Superior temporal gyrus (tissue), 1 donor: Measurements from ENCODE around the gene C1orf105.
"Not testable (repeated sequence)": the region's sequence is repeated elsewhere in the genome, so short reads cannot be mapped to it uniquely, and the experiment has no call there.

Experiments
- DNase-seq: peaks from one replicate; pipeline ENCODE4 v3.0.0-alpha.2; 2016; ENCODE audit errors: extremely low spot score

The C1orf105 gene

GRCh38 chr1:172420385-172420784 is at the start of gene C1orf105:
Gene C1orf105, plus strand, starts transcription at chr1:172420685. Its CDS starts 201 bp downstream, at chr1:172420886.
- peak; percentile 8 for DNase-seq

GRCh38 chr1:172371646-172372045 is 48.8 kb upstream of the C1orf105 start:
- DNase-seq: not testable (repeated sequence)

- no peak for DNase-seq
Measured at GRCh38 chr1:172373864-172374263, 46.6 kb upstream of the C1orf105 start.

- no peak for DNase-seq
Measured at GRCh38 chr1:172375211-172375631, 45.3 kb upstream of the C1orf105 start.

GRCh38 chr1:172376431-172376830 is 44.1 kb upstream of the C1orf105 start:
- DNase-seq: no peak

- DNase-seq: no peak
Measured at GRCh38 chr1:172377565-172377964, 42.9 kb upstream of the C1orf105 start.

DNA sequence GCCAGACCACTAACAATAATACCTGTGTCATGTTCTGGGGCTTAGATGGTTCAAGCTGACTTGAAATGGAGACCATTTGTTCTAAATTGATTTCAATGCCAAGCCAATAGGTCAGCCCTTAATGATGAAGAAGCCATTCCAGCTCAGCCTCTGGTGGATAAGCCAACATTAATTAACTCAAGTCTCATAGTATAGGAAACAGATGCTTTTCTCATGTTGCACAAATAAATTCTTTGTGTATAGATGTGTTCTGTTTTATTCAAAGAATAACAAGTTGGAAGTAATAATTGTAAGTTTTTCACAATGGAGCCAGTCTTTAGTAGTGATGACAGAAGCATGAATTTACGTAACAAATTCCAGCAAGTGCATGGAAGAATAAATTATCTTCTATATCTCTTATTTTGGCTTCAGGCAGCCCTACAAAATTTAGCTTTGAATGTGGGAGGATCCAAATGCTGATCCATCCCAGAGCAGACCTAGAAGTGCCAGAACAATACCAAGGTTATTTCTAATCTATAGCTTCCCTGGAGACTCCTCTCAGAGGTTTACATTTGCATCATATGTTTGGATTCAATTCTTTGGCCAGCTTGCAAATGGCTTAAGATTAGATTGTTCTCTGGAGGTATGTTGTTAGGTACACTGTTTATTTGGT is 42.2 kb upstream of the C1orf105 start:
- peak; percentile 6 for DNase-seq

GRCh38 chr1:172380441-172381244 is 39.8 kb upstream of the C1orf105 start:
- no peak for DNase-seq

DNA sequence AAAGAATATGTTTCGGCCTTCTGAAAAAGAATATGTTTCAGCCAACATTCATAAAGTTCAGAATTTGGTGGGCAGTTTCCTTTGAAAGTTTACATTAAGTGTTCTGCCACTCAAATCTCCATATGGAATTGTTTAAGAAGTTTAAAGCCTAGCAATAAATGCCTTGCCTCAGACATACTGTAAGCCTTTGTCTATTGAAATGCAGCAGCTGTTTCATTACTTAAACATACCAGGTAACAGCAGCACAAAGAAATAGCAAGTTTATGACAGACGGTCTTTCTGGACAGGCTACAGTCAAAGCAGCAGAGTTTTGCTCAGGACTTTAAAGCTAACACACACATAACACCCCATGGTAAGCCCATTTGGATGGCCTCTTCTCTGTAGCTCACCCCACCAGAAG is 38.5 kb upstream of the C1orf105 start:
- no peak for DNase-seq

GRCh38 chr1:172382406-172382805 is 38.1 kb upstream of the C1orf105 start:
- no peak for DNase-seq

GRCh38 chr1:172382990-172383389 is 37.5 kb upstream of the C1orf105 start:
- DNase-seq: no peak

DNA sequence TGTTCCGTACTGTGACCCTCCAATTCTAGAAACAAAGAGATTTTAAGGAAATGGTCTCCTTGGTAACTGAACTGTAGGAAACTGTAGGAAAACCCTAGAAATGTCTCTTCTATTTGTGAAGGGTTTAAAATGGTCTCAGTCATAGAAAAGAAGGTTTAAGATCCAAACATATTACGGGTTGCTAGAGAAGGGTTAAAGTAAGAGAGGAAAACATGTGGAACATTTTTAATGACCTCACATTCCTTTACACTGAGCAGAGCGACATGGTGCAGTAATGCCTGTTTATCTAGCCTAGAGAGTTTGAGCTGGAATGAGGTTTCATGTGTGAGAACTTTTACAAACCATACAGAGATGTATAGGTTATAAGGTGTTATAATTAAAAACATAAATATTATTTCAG is 36.9 kb upstream of the C1orf105 start:
- no peak for DNase-seq

DNA sequence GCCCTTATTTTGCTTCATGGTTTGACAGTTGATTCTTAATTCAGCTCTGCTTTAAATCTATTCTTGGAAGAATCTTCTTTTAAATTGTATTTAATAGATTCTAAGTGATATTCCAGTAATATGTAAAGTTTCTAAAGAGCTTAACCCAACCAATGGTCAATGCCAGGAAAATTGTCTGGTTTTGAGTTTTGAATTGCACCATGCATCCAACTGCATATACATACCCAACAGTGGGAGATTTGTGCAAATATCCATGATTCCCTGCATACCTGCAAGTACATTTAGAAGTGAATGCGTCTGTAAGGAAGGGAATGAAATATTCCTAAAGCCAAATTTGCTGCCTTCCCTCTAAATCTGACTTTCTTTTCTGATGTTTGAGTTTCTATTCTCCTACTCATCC is 35.8 kb upstream of the C1orf105 start:
- no peak for DNase-seq

GRCh38 chr1:172386046-172386445 is 34.4 kb upstream of the C1orf105 start:
- DNase-seq: no peak

DNA sequence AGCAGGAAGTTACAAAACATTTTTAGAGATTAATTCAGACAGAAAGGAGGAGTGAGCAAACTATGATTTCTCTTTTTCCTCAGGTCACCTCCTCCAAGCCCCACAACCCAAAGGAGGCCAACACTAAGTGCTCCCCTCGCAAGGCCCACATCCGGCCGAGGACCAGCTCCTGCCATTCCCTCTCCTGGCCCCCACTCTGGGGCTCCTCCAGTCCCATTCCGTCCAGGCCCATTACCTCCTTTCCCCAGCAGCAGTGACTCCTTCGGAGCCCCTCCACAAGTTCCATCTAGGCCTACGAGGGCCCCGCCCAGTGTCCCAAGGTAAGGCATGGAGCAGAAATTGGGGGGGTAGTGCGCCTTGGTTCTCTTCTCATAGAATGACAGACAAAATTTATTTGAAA is 32.0 kb upstream of the C1orf105 start:
- DNase-seq: no peak

DNA sequence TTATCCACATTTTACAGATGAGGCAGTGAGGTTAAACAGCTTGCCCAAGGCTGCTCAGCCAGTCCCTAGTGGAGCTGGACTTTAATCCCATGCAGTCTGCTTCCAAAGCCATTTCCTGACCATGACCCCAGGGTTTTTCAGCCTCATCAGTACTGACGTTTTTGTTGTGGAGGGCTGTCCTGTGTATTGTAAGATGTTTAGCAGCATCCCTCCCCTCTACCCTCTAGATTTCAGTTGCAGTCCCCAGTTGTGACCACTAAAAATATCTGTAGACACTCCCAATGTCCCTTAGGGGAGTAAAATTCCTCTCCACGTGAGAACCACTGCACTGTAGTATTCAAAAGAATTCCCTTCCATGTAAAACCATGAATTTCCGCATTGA is 30.2 kb upstream of the C1orf105 start:
- DNase-seq: no peak

GRCh38 chr1:172390683-172391551 is 29.6 kb upstream of the C1orf105 start:
- no peak for DNase-seq

DNA sequence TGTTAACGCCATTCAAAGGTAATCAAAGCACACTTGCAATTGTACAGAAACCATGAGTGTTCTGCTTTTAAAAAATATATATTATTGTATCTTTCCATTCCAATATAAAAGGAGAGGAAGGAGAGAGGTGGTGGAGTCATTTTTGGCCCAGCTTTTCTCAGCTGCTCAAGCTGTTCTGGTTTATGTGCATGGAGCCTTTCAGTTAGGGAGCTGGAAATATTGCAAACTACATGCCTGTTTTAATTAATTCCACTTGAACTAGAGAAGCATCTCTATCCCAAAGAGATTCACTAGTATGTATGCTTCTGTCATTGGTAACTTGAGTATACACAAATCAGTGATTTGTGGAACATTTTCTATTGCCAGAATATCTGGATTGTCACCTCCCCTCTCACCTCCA is 28.5 kb upstream of the C1orf105 start:
- no peak for DNase-seq

DNA sequence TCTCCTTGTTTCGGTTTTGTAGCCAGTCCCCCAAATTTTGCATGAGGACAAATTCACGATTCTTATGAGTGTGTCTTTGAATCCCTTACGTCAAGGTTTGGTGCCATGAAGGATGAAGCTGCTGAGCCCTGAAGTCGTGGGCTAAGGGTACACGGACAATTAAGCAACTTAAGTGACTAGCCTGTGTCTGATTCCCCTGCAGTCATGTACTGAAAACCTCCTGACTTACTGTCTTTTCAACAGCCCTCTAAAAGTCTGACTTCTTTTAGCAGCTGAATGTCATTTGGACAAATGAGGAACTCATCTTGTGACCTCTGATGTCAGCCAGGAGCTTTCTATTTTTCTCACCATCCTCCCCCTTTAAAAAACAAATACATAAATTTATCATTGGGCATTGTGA is 27.1 kb upstream of the C1orf105 start:
- peak; percentile 58 for DNase-seq

DNA sequence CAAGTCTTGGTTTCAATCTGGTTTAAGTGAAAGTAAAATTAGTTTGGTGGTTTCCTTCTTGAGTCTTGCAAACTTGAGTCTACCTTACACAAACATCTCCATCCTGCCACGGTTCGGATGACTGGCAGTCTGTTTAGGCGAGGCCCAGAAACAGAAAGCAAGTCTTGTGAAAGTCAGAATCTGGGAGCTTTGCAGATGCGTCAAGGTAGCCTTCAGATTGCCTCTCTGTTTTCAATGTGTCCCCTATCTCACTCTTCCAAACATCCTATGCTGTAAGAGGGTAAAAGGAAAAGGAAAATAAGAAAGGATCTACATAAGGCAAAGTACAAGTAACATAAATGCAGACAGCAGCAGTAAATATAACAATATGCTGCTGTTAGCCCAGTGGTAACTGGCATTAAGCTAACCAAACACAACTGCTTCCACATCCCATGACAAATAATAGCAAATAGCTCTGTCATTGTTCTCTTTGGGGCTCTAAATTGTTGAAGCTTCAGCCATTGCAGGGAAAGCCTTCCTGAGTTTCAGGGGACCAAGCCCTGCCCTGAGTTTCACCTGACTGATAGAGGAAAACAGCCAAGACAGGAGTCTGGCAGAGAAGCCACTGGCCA is 26.2 kb upstream of the C1orf105 start:
- DNase-seq: peak; percentile 76

DNA sequence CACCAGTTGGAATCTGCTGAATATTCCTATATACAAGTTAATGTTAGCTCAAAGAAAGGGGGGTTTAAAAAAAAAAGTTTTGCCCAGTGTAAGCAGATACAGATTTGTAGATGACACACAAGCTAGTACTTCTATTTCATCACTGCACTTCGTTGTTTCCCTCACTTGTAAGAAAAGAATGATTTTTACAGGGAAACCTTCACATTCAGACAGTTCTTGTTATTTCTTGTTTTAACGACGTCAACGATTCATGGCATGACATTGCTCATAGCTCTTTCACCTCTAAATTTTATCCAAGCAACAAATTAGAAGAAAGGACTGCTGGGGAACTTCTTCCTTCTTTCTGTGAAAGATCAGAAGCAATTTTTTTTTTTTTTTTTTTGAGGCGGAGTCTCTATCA is 25.7 kb upstream of the C1orf105 start:
- no peak for DNase-seq

DNA sequence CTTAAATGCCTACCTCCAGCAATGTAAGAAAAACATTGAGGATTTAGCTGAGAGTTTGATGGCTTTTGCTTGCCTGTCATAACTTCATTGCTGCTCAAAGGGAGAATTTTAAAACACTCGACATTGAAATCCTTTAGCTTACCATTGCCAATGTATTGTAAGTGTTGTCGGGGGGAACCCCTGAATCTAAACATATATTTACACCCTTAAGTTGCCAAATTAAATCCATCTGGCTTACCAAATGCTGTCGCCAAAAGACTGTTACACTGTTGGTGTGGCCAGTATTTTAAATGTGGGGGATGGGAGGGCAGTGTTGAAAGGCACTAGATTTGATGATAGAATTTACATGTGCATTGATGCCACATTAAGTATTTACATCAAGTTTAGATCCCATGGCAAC is 24.9 kb upstream of the C1orf105 start:
- no peak for DNase-seq
